HCT116 (cell line): ENCODE measurements around the gene IL17RE. TPM values are rescaled to one million over a fixed set of nuclear protein-coding genes. Genes with fewer than 3 reads are reported as not detected.

Source experiments
- ATAC-seq: fragments of 200-7000 bp; cut with Tn5 transposase; 2 replicates; pipeline ENCODE4 v1.9.1; 2020; ENCODE audit warnings: mild to moderate bottlenecking, moderate library complexity
- BruUV-seq: library from RNA; stranded (reverse); fragments of 400-500 nt; replicated peaks from 2 replicates; lab custom pipeline; 2021; lab: Mats Ljungman, UMichigan
- CTCF ChIA-PET: fragments of 300-600 bp; sonication (Branson Sonifier 250); formaldehyde crosslinking; loops from one replicate; lab custom pipeline; 2021; ENCODE audit warnings: antibody characterized with exemption; lab: Charles Lee
- POLR2A ChIA-PET: fragments of 300-600, 350-600 bp; sonication (Branson Sonifier 250); formaldehyde crosslinking; loops from one replicate; lab custom pipeline; 2021; ENCODE audit warnings: antibody characterized with exemption; lab: Charles Lee
- RAD21 ChIA-PET, 2 experiments: fragments of 300-600 bp; sonication (Branson Sonifier 250); formaldehyde crosslinking; loops; one replicate each; lab custom pipeline; 2023; ENCODE audit warnings: low total read pairs in 2 of 2; ENCODE audit not compliant: uncharacterized antibody in 2 of 2, unreplicated experiment in 2 of 2, low non-redundant PET in 1 of 2; lab: Charles Lee
- DNase-seq: peaks from one replicate; pipeline ENCODE4 v3.0.0-alpha.2; 2010; ENCODE audit warnings: low read depth, low spot score
- H2AFZ ChIP-seq: fragments of 200-600 bp; shearing (Covaris generic), sonication (generic); 2 replicates; pipeline ENCODE4 v1.6.1; 2017; ENCODE audit warnings: low read depth, mixed run types, mixed read lengths, antibody characterized with exemption, low read length; ENCODE audit not compliant: poor library complexity, severe bottlenecking
- H3K27ac ChIP-seq: 2 replicates; pipeline ENCODE4 v1.5.1; 2012; ENCODE audit warnings: low read depth, low read length
- H3K27me3 ChIP-seq: fragments of 200-600 bp; sonication (generic); 2 replicates; pipeline ENCODE4 v1.6.1; 2016; ENCODE audit warnings: mixed run types, low read length, mixed read lengths; ENCODE audit not compliant: insufficient read depth
- H3K36me3 ChIP-seq, 2 experiments: fragments of 200-500 bp in 1 of 2; fragments of 200-600 bp in 1 of 2; sonication (Bioruptor generic) in 1 of 2; sonication (generic) in 1 of 2; 2 replicates each; pipeline versions ENCODE4 v1.5.1 to v1.6.1; 2014 to 2016; ENCODE audit warnings: low read length in 2 of 2, inconsistent platforms in 1 of 2, mixed read lengths in 1 of 2, mixed run types in 1 of 2; ENCODE audit not compliant: insufficient read depth in 2 of 2, control insufficient read depth in 1 of 2
- H3K4me1 ChIP-seq, 2 experiments: fragments of 200-600 bp in 1 of 2; sonication (generic) in 1 of 2; 2 replicates each; pipeline versions ENCODE4 v1.5.1 to v1.6.1; 2012 to 2017; ENCODE audit warnings: low read length in 2 of 2, inconsistent platforms in 1 of 2, mild to moderate bottlenecking in 1 of 2, mixed read lengths in 1 of 2, mixed run types in 1 of 2, moderate library complexity in 1 of 2; ENCODE audit not compliant: insufficient read depth in 2 of 2, control insufficient read depth in 1 of 2
- H3K4me2 ChIP-seq: fragments of 200-600 bp; sonication (generic); 2 replicates; pipeline ENCODE4 v1.6.1; 2017; ENCODE audit warnings: mixed run types, low read length, mixed read lengths
- H3K4me3 ChIP-seq, 2 experiments: fragments of 200-600 bp in 1 of 2; sonication (generic) in 1 of 2; replicated peaks in 1 of 2; 2 replicates each; pipeline ENCODE4 v1.5.1; 2011 to 2016; ENCODE audit warnings: low read length in 2 of 2, control low read depth in 1 of 2, low read depth in 1 of 2, mild to moderate bottlenecking in 1 of 2, mixed read lengths in 1 of 2, mixed run types in 1 of 2
- H3K79me2 ChIP-seq: fragments of 200-600 bp; sonication (generic); 2 replicates; pipeline ENCODE4 v1.6.1; 2017; ENCODE audit warnings: mild to moderate bottlenecking, mixed run types, low read length, moderate library complexity, mixed read lengths; ENCODE audit not compliant: insufficient read depth
- H3K9ac ChIP-seq: fragments of 200-600 bp; sonication (generic); 2 replicates; pipeline ENCODE4 v1.6.1; 2016; ENCODE audit warnings: low read length, mixed read lengths
- H3K9me2 ChIP-seq: fragments of 200-600 bp; sonication (generic), shearing (Covaris generic); 2 replicates; pipeline ENCODE4 v1.6.1; 2017; ENCODE audit warnings: mixed run types, mild to moderate bottlenecking, moderate library complexity; ENCODE audit not compliant: insufficient read depth
- H3K9me3 ChIP-seq, 2 experiments: fragments of 200-500 bp in 1 of 2; fragments of 200-600 bp in 1 of 2; sonication (Bioruptor generic) in 1 of 2; sonication (generic) in 1 of 2; 2 replicates each; pipeline ENCODE4 v1.6.1; 2014 to 2017; ENCODE audit warnings: low read length in 2 of 2, mixed read lengths in 2 of 2, inconsistent platforms in 1 of 2, low read depth in 1 of 2, mild to moderate bottlenecking in 1 of 2, mixed run types in 1 of 2, moderate library complexity in 1 of 2; ENCODE audit not compliant: control insufficient read depth in 1 of 2, insufficient read depth in 1 of 2
- H4K20me1 ChIP-seq: fragments of 200-600 bp; sonication (generic), shearing (Covaris generic); 2 replicates; pipeline ENCODE4 v1.6.1; 2017; ENCODE audit warnings: mixed run types, mild to moderate bottlenecking, moderate library complexity; ENCODE audit not compliant: insufficient read depth
- ATF3 ChIP-seq: IDR thresholded peaks from 2 replicates; pipeline ENCODE4 v1.6.1; 2012
- CEBPB ChIP-seq: IDR thresholded peaks from 2 replicates; pipeline ENCODE4 v1.6.1; 2012; ENCODE audit warnings: low read depth
- EZH2 ChIP-seq: fragments of 200-600 bp; sonication (generic); IDR thresholded peaks from 2 replicates; pipeline ENCODE4 v1.6.1; 2017; ENCODE audit warnings: antibody characterized with exemption, mixed run types
- FOSL1 ChIP-seq: IDR thresholded peaks from 2 replicates; pipeline ENCODE4 v1.6.1; 2012; ENCODE audit warnings: low read depth
- MAX ChIP-seq: IDR thresholded peaks from 2 replicates; pipeline ENCODE4 v1.6.1; 2012
- POLR2AphosphoS5 ChIP-seq: IDR thresholded peaks from 2 replicates; pipeline ENCODE4 v1.6.1; 2011; ENCODE audit warnings: mild to moderate bottlenecking, low read depth, low read length, moderate library complexity
- REST ChIP-seq: IDR thresholded peaks from 2 replicates; pipeline ENCODE4 v1.6.1; 2012; ENCODE audit warnings: low read depth
- SP1 ChIP-seq: IDR thresholded peaks from 2 replicates; pipeline ENCODE4 v1.6.1; 2012; ENCODE audit warnings: low read depth
- YY1 ChIP-seq: IDR thresholded peaks from 2 replicates; pipeline ENCODE4 v1.6.1; 2011; ENCODE audit warnings: low read length, low read depth, moderate library complexity, mild to moderate bottlenecking; ENCODE audit not compliant: insufficient replicate concordance; ENCODE audit errors: extremely low read depth
- intact Hi-C: fragments of 100-400 bp; cut with micrococcal nuclease; formaldehyde crosslinking; loops from 2 replicates; pipeline ENCODE4 v1.10.0; 2022
- total RNA-seq: library from RNA; stranded (reverse); gene quantifications from one replicate; pipeline ENCODE4 v1.2.1, GENCODE V29; 2021; ENCODE audit not compliant: unreplicated experiment

IL17RE gene
- total RNA-seq, 1 experiment from 2014 or later, result 14.3 TPM

GRCh38 chr3:9879830-9880549 lies 22.7 kb upstream of the IL17RE start, which contains the start of gene CIDEC:
Gene CIDEC (minus strand): TSS chr3:9880253. CDS start chr3:9878486, 1,767 bp downstream.
- ChIA-PET CTCF (no interaction called here), POLR2A (interaction anchor here (1.1 kb wide), 1 partner anchor 18 kb away, joined by 3 read pairs; no protein-coding TSS in a partner anchor)
- no TSS peak for BruUV-seq
- Histone ChIP-seq H3K27me3 (no peaks in the 10 kb centered on the region), H3K9me3 (no peaks in the 10 kb centered on the region), H3K4me3 (no peak within 1 kb of the TSS), H4K20me1 (no peaks in the 10 kb centered on the region), H3K36me3 (no peaks in the 10 kb centered on the region), H3K27ac (no peak within 1 kb of the TSS), H2AFZ (no peak within 1 kb of the TSS), H3K9ac (no peak within 1 kb of the TSS), H3K9me2 (no peaks in the 10 kb centered on the region), H3K79me2 (no peaks in the 10 kb centered on the region)
- DNase-seq, result no peak
- intact Hi-C loops, result no loop called here
- no peak for TF ChIP-seq POLR2AphosphoS5
- TF ChIP-seq FOSL1, result no peak
- TF ChIP-seq SP1, result no peak
- TF ChIP-seq EZH2, result no peak
- no peak for TF ChIP-seq REST
- no peak for TF ChIP-seq MAX
- TF ChIP-seq ATF3, result no peak
- no peak for TF ChIP-seq CEBPB
- no peak for TF ChIP-seq YY1
- TF ChIP-seq, all 23 proteins: peak for 0
- ATAC-seq, result no peak
- RAD21 ChIA-PET, result no interaction called here
- H3K4me1 ChIP-seq, result peaks cover 14 to 41% of the 10 kb centered on the region in 2 experiments
- peak within 1 kb of the TSS; percentile 10 for H3K4me2 ChIP-seq
